Neural crest cell (in vitro differentiated cells): ENCODE measurements around the gene SLC4A9. TPM values are rescaled to one million over a fixed set of nuclear protein-coding genes. Genes with fewer than 3 reads are reported as not detected.

Experiments used
- DNase-seq: peaks from one replicate; pipeline ENCODE4 v3.0.0; 2021; ENCODE audit warnings: low read depth, mixed read lengths, low spot score
- H3K27ac Mint-ChIP-seq: one replicate; pipeline ENCODE4 v1.8.0; 2021; ENCODE audit warnings: mild to moderate bottlenecking, mixed read lengths; ENCODE audit not compliant: unreplicated experiment
- H3K27me3 Mint-ChIP-seq: 2 replicates; pipeline ENCODE4 v1.8.0; 2021; ENCODE audit warnings: low read depth, mild to moderate bottlenecking, mixed read lengths
- H3K36me3 Mint-ChIP-seq: 2 replicates; pipeline ENCODE4 v1.8.0; 2021; ENCODE audit warnings: low read depth, mild to moderate bottlenecking, mixed read lengths
- H3K4me1 Mint-ChIP-seq: 2 replicates; pipeline ENCODE4 v1.8.0; 2021; ENCODE audit warnings: mixed read lengths
- H3K4me3 Mint-ChIP-seq: one replicate; pipeline ENCODE4 v1.8.0; 2021; ENCODE audit warnings: mild to moderate bottlenecking, mixed read lengths
- H3K9me3 Mint-ChIP-seq: 2 replicates; pipeline ENCODE4 v1.8.0; 2021; ENCODE audit warnings: mixed read lengths
- CTCF ChIP-seq: fragments of 200-600 bp; sonication (generic); conservative IDR thresholded peaks from 2 replicates; pipeline ENCODE4 v1.5.0; 2021; ENCODE audit warnings: antibody characterized with exemption, mild to moderate bottlenecking
- total RNA-seq: library from RNA; stranded (reverse); gene quantifications from 2 replicates; pipeline ENCODE4 v1.2.1, GENCODE V29; 2021

SLC4A9 gene
- total RNA-seq, 1 donor from 2014 or later: not detected

GRCh38 chr5:140402258-140403074 is 42.5 kb downstream of the SLC4A9 start:
- Mint-ChIP-seq H3K4me1 (peaks cover 25% of the 10 kb centered on the region), H3K27me3 (no peaks in the 10 kb centered on the region), H3K4me3 (no peak overlapping the region), H3K27ac (no peak overlapping the region), H3K9me3 (no peaks in the 10 kb centered on the region), H3K36me3 (no peaks in the 10 kb centered on the region)
- DNase-seq: peak; percentile 39
- no peak for TF ChIP-seq CTCF

GRCh38 chr5:140403613-140404012 is 43.6 kb downstream of the SLC4A9 start:
- DNase-seq: no peak
- Mint-ChIP-seq H3K9me3 (no peaks in the 10 kb centered on the region), H3K4me3 (no peak overlapping the region), H3K27ac (no peak overlapping the region), H3K4me1 (peaks cover 25% of the 10 kb centered on the region), H3K27me3 (no peaks in the 10 kb centered on the region), H3K36me3 (no peaks in the 10 kb centered on the region)
- no peak for TF ChIP-seq CTCF

GRCh38 chr5:140408750-140409241 is 48.8 kb downstream of the SLC4A9 start:
- Mint-ChIP-seq H3K27ac (peak overlapping the region; percentile 58), H3K27me3 (no peaks in the 10 kb centered on the region), H3K36me3 (no peaks in the 10 kb centered on the region), H3K9me3 (no peaks in the 10 kb centered on the region), H3K4me1 (peaks cover 15% of the 10 kb centered on the region), H3K4me3 (no peak overlapping the region)
- no peak for TF ChIP-seq CTCF
- DNase-seq: no peak

- no peak for TF ChIP-seq CTCF
These were observed 53.2 kb downstream of the SLC4A9 start for GRCh38 chr5:140413230-140413629.

GRCh38 chr5:140417235-140417634 is 57.2 kb downstream of the SLC4A9 start:
- DNase-seq: no peak
- no peak for TF ChIP-seq CTCF
- Mint-ChIP-seq H3K36me3 (peaks cover 5% of the 10 kb centered on the region), H3K27ac (no peak overlapping the region), H3K4me3 (no peak overlapping the region), H3K4me1 (peaks cover 11% of the 10 kb centered on the region), H3K9me3 (no peaks in the 10 kb centered on the region), H3K27me3 (no peaks in the 10 kb centered on the region)

More at GRCh38 chr5:140413230-140413629, 53.2 kb downstream of the SLC4A9 start:
- H3K27me3 Mint-ChIP-seq: no peaks in the 10 kb centered on the region
- H3K4me1 Mint-ChIP-seq: peaks cover 3% of the 10 kb centered on the region
- H3K36me3 Mint-ChIP-seq: peaks cover 5% of the 10 kb centered on the region
- H3K4me3 Mint-ChIP-seq: no peak overlapping the region
- no peak overlapping the region for H3K27ac Mint-ChIP-seq
- no peaks in the 10 kb centered on the region for H3K9me3 Mint-ChIP-seq
- no peak for DNase-seq
